ENCODE measurements around the gene USP48.
A peak's percentile ranks its signal among the peaks of the same experiment; 100 is the strongest.

Gene USP48

DNA sequence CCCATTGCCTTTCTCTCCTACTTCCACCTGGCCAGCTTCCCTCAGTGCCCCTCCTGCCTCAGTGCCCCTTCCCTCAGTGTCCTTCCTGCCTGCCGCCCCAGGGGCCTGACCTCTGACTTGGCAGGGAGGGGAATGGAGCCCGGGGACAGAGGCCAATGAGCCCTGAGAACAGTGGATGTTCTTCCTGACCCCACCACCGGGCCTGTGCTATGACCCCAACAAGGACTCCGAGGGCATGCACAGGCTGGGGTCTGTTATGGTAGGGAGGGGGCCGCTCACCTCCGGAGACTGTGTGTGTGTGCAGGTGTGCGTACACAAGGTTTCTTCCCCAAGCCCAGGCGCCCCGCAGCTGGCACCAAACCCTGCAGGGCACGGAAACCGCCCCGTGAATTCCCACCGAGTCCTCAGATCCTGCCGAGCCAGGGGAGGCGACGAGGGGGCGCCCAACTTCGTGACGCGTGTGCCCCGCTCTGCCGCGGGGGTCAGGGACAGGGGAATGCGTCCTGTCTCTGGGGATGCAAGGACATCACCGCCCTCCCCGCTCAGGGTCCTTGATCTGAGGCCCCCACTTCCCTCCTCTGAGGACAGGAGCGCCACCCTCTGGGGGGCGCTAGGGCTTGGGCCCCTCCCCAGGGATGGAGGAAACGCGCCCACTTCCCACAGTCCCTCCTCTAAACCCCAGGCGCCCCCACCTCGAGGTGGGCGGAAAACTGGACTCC lies 114.6 kb downstream of the USP48 start:
- Histone ChIP-seq H3K4me1 (ENCODE audit: control insufficient read depth, insufficient read depth, low read length) (no peaks in the 10 kb centered on the region), H3K9me3 (ENCODE audit: control insufficient read depth, insufficient read depth, low read depth, low read length) (no peaks in the 10 kb centered on the region), H3K27ac (ENCODE audit: extremely low read depth, low read depth, low read length) (no peak overlapping the region), H3K36me3 (ENCODE audit: control insufficient read depth in 2 of 2, insufficient read depth in 1 of 2, low read length in 2 of 2) (no peaks in the 10 kb centered on the region), H3K4me3 (ENCODE audit: low read depth, low read length) (peak overlapping the region; percentile 32; the same call in 1 of the 2 replicates)
- POLR2A ChIA-PET, result interaction anchor here (1.4 kb wide), 1 partner anchor 114 kb away, joined by 4 read pairs; no protein-coding TSS in a partner anchor
- CTCF ChIA-PET, result no interaction called here
- TF ChIP-seq, protein P1, sequence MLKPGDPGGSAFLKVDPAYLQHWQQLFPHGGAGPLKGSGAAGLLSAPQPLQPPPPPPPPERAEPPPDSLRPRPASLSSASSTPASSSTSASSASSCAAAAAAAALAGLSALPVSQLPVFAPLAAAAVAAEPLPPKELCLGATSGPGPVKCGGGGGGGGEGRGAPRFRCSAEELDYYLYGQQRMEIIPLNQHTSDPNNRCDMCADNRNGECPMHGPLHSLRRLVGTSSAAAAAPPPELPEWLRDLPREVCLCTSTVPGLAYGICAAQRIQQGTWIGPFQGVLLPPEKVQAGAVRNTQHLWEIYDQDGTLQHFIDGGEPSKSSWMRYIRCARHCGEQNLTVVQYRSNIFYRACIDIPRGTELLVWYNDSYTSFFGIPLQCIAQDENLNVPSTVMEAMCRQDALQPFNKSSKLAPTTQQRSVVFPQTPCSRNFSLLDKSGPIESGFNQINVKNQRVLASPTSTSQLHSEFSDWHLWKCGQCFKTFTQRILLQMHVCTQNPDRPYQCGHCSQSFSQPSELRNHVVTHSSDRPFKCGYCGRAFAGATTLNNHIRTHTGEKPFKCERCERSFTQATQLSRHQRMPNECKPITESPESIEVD (tag by site-specific recombination; IDR thresholded peaks at IDR 0.05), result no peak
- TF ChIP-seq, protein P2, sequence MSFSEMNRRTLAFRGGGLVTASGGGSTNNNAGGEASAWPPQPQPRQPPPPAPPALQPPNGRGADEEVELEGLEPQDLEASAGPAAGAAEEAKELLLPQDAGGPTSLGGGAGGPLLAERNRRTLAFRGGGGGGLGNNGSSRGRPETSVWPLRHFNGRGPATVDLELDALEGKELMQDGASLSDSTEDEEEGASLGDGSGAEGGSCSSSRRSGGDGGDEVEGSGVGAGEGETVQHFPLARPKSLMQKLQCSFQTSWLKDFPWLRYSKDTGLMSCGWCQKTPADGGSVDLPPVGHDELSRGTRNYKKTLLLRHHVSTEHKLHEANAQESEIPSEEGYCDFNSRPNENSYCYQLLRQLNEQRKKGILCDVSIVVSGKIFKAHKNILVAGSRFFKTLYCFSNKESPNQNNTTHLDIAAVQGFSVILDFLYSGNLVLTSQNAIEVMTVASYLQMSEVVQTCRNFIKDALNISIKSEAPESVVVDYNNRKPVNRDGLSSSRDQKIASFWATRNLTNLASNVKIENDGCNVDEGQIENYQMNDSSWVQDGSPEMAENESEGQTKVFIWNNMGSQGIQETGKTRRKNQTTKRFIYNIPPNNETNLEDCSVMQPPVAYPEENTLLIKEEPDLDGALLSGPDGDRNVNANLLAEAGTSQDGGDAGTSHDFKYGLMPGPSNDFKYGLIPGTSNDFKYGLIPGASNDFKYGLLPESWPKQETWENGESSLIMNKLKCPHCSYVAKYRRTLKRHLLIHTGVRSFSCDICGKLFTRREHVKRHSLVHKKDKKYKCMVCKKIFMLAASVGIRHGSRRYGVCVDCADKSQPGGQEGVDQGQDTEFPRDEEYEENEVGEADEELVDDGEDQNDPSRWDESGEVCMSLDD (tag by site-specific recombination; IDR thresholded peaks at IDR 0.05), result 0 out of 2 replicates have a peak, but pooled peaks have one; percentile 9
- no peak for TF ChIP-seq ZNF214 (tag by site-specific recombination; IDR thresholded peaks at IDR 0.05; ENCODE audit: borderline replicate concordance)
- TF ChIP-seq MZF1 (tag by site-specific recombination; IDR thresholded peaks at IDR 0.05; ENCODE audit: borderline replicate concordance), result no peak
- TF ChIP-seq ZSCAN30 (tag by site-specific recombination; IDR thresholded peaks at IDR 0.05), result no peak
- no peak for TF ChIP-seq IKZF3 (tag by site-specific recombination; IDR thresholded peaks at IDR 0.05)
- TF ChIP-seq SP3 (tag by site-specific recombination; IDR thresholded peaks at IDR 0.05), result peak; percentile 45; the same call in 1 of the 2 replicates
- TF ChIP-seq, protein P3, sequence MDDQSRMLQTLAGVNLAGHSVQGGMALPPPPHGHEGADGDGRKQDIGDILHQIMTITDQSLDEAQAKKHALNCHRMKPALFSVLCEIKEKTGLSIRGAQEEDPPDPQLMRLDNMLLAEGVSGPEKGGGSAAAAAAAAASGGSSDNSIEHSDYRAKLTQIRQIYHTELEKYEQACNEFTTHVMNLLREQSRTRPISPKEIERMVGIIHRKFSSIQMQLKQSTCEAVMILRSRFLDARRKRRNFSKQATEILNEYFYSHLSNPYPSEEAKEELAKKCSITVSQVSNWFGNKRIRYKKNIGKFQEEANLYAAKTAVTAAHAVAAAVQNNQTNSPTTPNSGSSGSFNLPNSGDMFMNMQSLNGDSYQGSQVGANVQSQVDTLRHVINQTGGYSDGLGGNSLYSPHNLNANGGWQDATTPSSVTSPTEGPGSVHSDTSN (CRISPR knock-in tag; IDR thresholded peaks at IDR 0.05), result no peak
- no peak for TF ChIP-seq ZNF629 (tag by site-specific recombination; IDR thresholded peaks at IDR 0.05)
- peak; percentile 72; the same call in 1 of the 2 replicates for TF ChIP-seq EGR2 (tag by site-specific recombination; IDR thresholded peaks at IDR 0.05; ENCODE audit: low read depth)
- no peak for TF ChIP-seq ZSCAN23 (tag by site-specific recombination; IDR thresholded peaks at IDR 0.05)
- TF ChIP-seq SP2 (tag by site-specific recombination; IDR thresholded peaks at IDR 0.05), result peak; percentile 50
- no peak for TF ChIP-seq TCF7L2 (IDR thresholded peaks at IDR 0.05; ENCODE audit: borderline replicate concordance, low read depth, low read length)
- TF ChIP-seq ZNF426 (tag by site-specific recombination; IDR thresholded peaks at IDR 0.05), result no peak
- peak; percentile 74; the same call in 1 of the 2 replicates for TF ChIP-seq ZNF335 (tag by site-specific recombination; conservative IDR thresholded peaks at IDR 0.05)
- TF ChIP-seq, protein P4, sequence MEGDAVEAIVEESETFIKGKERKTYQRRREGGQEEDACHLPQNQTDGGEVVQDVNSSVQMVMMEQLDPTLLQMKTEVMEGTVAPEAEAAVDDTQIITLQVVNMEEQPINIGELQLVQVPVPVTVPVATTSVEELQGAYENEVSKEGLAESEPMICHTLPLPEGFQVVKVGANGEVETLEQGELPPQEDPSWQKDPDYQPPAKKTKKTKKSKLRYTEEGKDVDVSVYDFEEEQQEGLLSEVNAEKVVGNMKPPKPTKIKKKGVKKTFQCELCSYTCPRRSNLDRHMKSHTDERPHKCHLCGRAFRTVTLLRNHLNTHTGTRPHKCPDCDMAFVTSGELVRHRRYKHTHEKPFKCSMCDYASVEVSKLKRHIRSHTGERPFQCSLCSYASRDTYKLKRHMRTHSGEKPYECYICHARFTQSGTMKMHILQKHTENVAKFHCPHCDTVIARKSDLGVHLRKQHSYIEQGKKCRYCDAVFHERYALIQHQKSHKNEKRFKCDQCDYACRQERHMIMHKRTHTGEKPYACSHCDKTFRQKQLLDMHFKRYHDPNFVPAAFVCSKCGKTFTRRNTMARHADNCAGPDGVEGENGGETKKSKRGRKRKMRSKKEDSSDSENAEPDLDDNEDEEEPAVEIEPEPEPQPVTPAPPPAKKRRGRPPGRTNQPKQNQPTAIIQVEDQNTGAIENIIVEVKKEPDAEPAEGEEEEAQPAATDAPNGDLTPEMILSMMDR (tag by site-specific recombination; IDR thresholded peaks at IDR 0.05), result 0 out of 2 replicates have a peak, but pooled peaks have one; percentile 23
- TF ChIP-seq, protein P5, sequence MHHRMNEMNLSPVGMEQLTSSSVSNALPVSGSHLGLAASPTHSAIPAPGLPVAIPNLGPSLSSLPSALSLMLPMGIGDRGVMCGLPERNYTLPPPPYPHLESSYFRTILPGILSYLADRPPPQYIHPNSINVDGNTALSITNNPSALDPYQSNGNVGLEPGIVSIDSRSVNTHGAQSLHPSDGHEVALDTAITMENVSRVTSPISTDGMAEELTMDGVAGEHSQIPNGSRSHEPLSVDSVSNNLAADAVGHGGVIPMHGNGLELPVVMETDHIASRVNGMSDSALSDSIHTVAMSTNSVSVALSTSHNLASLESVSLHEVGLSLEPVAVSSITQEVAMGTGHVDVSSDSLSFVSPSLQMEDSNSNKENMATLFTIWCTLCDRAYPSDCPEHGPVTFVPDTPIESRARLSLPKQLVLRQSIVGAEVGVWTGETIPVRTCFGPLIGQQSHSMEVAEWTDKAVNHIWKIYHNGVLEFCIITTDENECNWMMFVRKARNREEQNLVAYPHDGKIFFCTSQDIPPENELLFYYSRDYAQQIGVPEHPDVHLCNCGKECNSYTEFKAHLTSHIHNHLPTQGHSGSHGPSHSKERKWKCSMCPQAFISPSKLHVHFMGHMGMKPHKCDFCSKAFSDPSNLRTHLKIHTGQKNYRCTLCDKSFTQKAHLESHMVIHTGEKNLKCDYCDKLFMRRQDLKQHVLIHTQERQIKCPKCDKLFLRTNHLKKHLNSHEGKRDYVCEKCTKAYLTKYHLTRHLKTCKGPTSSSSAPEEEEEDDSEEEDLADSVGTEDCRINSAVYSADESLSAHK (tag by site-specific recombination; IDR thresholded peaks at IDR 0.05), result no peak
- TF ChIP-seq ZNF664 (tag by site-specific recombination; IDR thresholded peaks at IDR 0.05), result no peak
- no peak for TF ChIP-seq ZNF530 (tag by site-specific recombination; IDR thresholded peaks at IDR 0.05; ENCODE audit: low read depth)
- no peak for TF ChIP-seq ZNF555 (tag by site-specific recombination; conservative IDR thresholded peaks at IDR 0.05)
- TF ChIP-seq ZBTB7A (tag by site-specific recombination; IDR thresholded peaks at IDR 0.05; ENCODE audit: low read depth), result no peak
- TF ChIP-seq ZNF155 (tag by site-specific recombination; IDR thresholded peaks at IDR 0.05), result no peak
- TF ChIP-seq ZSCAN16 (tag by site-specific recombination; IDR thresholded peaks at IDR 0.05), result no peak
- TF ChIP-seq GLIS2 (tag by site-specific recombination; IDR thresholded peaks at IDR 0.05), result 0 out of 2 replicates have a peak, but pooled peaks have one; percentile 59
- no peak for TF ChIP-seq ZXDB (tag by site-specific recombination; IDR thresholded peaks at IDR 0.05)
- no peak for TF ChIP-seq ZNF658 (tag by site-specific recombination; IDR thresholded peaks at IDR 0.05)
